ENCODE data around the gene SNX5. TPM values are rescaled to one million over a fixed set of nuclear protein-coding genes. Genes with fewer than 3 reads are reported as not detected.

The SNX5 gene
- total and polyA plus RNA-seq, 2 donors (not counting 1 experiment from before 2014, with no cell fraction given), result 97.8 to 128 TPM

DNA sequence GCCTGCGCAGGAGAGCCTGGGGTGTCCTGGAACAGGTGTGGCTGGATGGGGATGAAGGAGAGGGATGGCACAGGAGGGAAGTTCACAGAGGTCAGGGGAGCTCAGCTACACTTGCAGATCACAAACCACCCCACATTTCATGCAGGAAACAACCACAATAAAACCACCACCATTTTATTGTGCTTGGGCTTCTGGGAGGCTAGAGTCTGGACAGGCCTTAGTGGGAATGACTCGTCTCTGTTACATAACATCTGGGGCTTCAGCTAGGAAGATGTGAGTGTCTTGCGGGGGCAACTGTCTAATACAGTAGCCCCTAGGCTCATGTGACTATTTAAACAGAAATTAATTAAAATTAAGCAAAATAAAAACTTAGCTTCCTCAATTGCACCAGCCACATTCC is 33.4 kb downstream of the SNX5 start:
- no peaks in the 10 kb centered on the region for H3K79me2 ChIP-seq (ENCODE audit: control insufficient read depth, insufficient read depth, low read length)
- H3K9me3 Mint-ChIP-seq (ENCODE audit: insufficient read depth), result no peaks in the 10 kb centered on the region
- no peak overlapping the region for H3K27ac Mint-ChIP-seq
- TF ChIP-seq EZH2 (IDR thresholded peaks at IDR 0.05; ENCODE audit: borderline replicate concordance, insufficient read depth, low read depth, low read length, poor library complexity, severe bottlenecking), result no peak
- TF ChIP-seq, protein P1, sequence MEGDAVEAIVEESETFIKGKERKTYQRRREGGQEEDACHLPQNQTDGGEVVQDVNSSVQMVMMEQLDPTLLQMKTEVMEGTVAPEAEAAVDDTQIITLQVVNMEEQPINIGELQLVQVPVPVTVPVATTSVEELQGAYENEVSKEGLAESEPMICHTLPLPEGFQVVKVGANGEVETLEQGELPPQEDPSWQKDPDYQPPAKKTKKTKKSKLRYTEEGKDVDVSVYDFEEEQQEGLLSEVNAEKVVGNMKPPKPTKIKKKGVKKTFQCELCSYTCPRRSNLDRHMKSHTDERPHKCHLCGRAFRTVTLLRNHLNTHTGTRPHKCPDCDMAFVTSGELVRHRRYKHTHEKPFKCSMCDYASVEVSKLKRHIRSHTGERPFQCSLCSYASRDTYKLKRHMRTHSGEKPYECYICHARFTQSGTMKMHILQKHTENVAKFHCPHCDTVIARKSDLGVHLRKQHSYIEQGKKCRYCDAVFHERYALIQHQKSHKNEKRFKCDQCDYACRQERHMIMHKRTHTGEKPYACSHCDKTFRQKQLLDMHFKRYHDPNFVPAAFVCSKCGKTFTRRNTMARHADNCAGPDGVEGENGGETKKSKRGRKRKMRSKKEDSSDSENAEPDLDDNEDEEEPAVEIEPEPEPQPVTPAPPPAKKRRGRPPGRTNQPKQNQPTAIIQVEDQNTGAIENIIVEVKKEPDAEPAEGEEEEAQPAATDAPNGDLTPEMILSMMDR (IDR thresholded peaks at IDR 0.05), result no peak
- no peak overlapping the region for H3K4me3 Mint-ChIP-seq
- peaks cover 16% of the 10 kb centered on the region for H3K4me1 Mint-ChIP-seq
- DNase-seq (no peak), ATAC-seq (ENCODE audit: low read depth) (no peak)
- ChIA-PET POLR2A (no interaction called here), CTCF (interaction anchor here (1.2 to 1.8 kb wide), 3 partner anchors 32 to 430 kb away, joined by 3 to 5 read pairs (median 4); no protein-coding TSS in a partner anchor)
- no peak overlapping the region for H3K4me2 ChIP-seq (replicated peaks; ENCODE audit: low read depth, low read length, poor library complexity, severe bottlenecking)
- no peak overlapping the region for H3K4me3 ChIP-seq (ENCODE audit: control extremely low read depth in 1 of 5, extremely low read depth in 1 of 5, insufficient read depth in 1 of 5, low read depth in 2 of 5, low read length in 4 of 5)
- H2AFZ ChIP-seq (ENCODE audit: insufficient read depth, low read depth, low read length, poor library complexity, severe bottlenecking), result no peak overlapping the region
- H3K4me1 ChIP-seq (ENCODE audit: control insufficient read depth in 2 of 2, insufficient read depth in 2 of 2, low read length in 2 of 2), result peaks cover 11 to 12% of the 10 kb centered on the region in 2 donors
- no peaks in the 10 kb centered on the region for H4K20me1 ChIP-seq (ENCODE audit: control insufficient read depth, insufficient read depth, low read length, poor library complexity, severe bottlenecking)
- intact Hi-C loops (cut with micrococcal nuclease), result no loop called here
- H3K36me3 ChIP-seq (replicated peaks in 1 of 2; ENCODE audit: control extremely low read depth in 1 of 2, control insufficient read depth in 1 of 2, extremely low read depth in 1 of 2, insufficient read depth in 2 of 2, low read length in 1 of 2), result no peaks in the 10 kb centered on the region
- peaks cover 0 to 5% (median 0%) of the 10 kb centered on the region in 3 donors for H3K9me3 ChIP-seq (ENCODE audit: control extremely low read depth in 1 of 3, control insufficient read depth in 2 of 3, insufficient read depth in 1 of 3, low read length in 2 of 3)
- no peak overlapping the region for H3K27ac ChIP-seq (ENCODE audit: low read length in 2 of 2)
- WGBS (ENCODE audit: insufficient coverage), result 100% methylated on average over 1 of the region's 3 CpGs
- H3K9ac ChIP-seq (ENCODE audit: low read length), result no peak overlapping the region
- no peaks in the 10 kb centered on the region for H3K27me3 ChIP-seq (replicated peaks in 1 of 4; ENCODE audit: control extremely low read depth in 1 of 4, control insufficient read depth in 3 of 4, insufficient read depth in 4 of 4, low read length in 3 of 4)
- no peaks in the 10 kb centered on the region for H3K27me3 Mint-ChIP-seq

DNA sequence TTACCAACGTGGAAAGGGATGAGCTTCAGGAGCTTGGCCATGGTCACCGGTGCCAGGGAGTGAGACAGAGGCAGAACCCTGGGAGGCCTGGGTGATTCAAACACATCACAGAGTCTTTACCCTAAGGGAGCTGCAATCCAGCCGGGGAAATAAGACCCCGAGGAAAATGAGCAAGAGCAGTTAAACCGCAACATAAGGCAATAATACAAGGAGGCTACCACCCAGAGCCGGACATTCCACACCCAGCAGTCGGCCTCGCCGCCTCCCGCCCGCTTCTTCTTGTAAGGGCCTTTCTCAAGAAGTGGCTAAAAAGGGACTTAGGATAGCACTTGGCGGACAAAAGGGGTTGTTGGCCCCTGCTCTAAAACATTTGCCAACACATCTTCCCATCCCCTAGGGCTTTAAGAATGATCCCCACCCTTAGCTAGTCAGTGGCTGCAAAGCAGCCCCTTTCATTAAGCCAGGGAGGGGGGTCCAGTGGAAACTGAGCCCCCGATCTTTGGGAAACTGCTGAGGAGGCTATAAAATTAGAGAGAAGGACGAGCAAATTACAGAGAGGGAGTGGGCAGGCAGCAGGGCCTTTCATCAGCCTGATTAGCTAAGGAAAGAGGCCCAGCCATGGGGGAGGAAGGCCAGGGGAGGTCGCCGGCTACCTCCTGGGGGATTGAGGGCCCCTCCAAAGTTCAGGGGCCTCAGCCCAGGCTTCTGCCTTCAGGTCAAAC is 34.3 kb downstream of the SNX5 start:
- Histone ChIP-seq H3K9ac (ENCODE audit: low read length) (no peak overlapping the region), H3K4me1 (ENCODE audit: control insufficient read depth in 2 of 2, insufficient read depth in 2 of 2, low read length in 2 of 2) (peaks cover 8% of the 10 kb centered on the region in 2 donors), H3K4me2 (replicated peaks; ENCODE audit: low read depth, low read length, poor library complexity, severe bottlenecking) (no peak overlapping the region), H3K36me3 (replicated peaks in 1 of 2; ENCODE audit: control extremely low read depth in 1 of 2, control insufficient read depth in 1 of 2, extremely low read depth in 1 of 2, insufficient read depth in 2 of 2, low read length in 1 of 2) (no peaks in the 10 kb centered on the region), H3K27me3 (replicated peaks in 1 of 4; ENCODE audit: control extremely low read depth in 1 of 4, control insufficient read depth in 3 of 4, insufficient read depth in 4 of 4, low read length in 3 of 4) (peaks cover 0 to 1% (median 0%) of the 10 kb centered on the region in 4 experiments), H3K4me3 (ENCODE audit: control extremely low read depth in 1 of 5, extremely low read depth in 1 of 5, insufficient read depth in 1 of 5, low read depth in 2 of 5, low read length in 4 of 5) (no peak overlapping the region), H3K27ac (ENCODE audit: low read length in 2 of 2) (no peak overlapping the region), H3K79me2 (ENCODE audit: control insufficient read depth, insufficient read depth, low read length) (no peaks in the 10 kb centered on the region), H3K9me3 (ENCODE audit: control extremely low read depth in 1 of 3, control insufficient read depth in 2 of 3, insufficient read depth in 1 of 3, low read length in 2 of 3) (peaks cover 0 to 5% (median 0%) of the 10 kb centered on the region in 3 donors), H2AFZ (ENCODE audit: insufficient read depth, low read depth, low read length, poor library complexity, severe bottlenecking) (no peak overlapping the region), H4K20me1 (ENCODE audit: control insufficient read depth, insufficient read depth, low read length, poor library complexity, severe bottlenecking) (no peaks in the 10 kb centered on the region)
- intact Hi-C loops (cut with micrococcal nuclease), result no loop called here
- Mint-ChIP-seq H3K27me3 (peaks cover under 1% of the 10 kb centered on the region), H3K4me3 (no peak overlapping the region), H3K27ac (no peak overlapping the region), H3K4me1 (peaks cover 9% of the 10 kb centered on the region), H3K9me3 (ENCODE audit: insufficient read depth) (no peaks in the 10 kb centered on the region)
- ATAC-seq (ENCODE audit: low read depth), result no peak
- POLR2A ChIA-PET, result no interaction called here
- DNase-seq, result no peak
- CTCF ChIA-PET, result interaction anchor here (1.2 to 1.8 kb wide), 3 partner anchors 33 to 429 kb away, joined by 3 to 5 read pairs (median 4); no protein-coding TSS in a partner anchor
- TF ChIP-seq, protein P1 (IDR thresholded peaks at IDR 0.05), result no peak
- no peak for TF ChIP-seq EZH2 (IDR thresholded peaks at IDR 0.05; ENCODE audit: borderline replicate concordance, insufficient read depth, low read depth, low read length, poor library complexity, severe bottlenecking)
- 93% methylated on average over 14 of the region's 16 CpGs for WGBS (ENCODE audit: insufficient coverage)
